Epithelial cell of proximal tubule (primary cell): ENCODE measurements around the gene PROB1. TPM values are rescaled to one million over a fixed set of nuclear protein-coding genes. Genes with fewer than 3 reads are reported as not detected.

Source experiments
- DNase-seq: peaks from one replicate; pipeline ENCODE4 v3.0.0-alpha.2; 2011; ENCODE audit warnings: low read depth
- H3K4me3 ChIP-seq: 2 replicates; pipeline ENCODE4 v1.5.1; 2011; ENCODE audit warnings: low read depth, mild to moderate bottlenecking, low read length
- total RNA-seq: library from RNA; depleted of rRNA; stranded (reverse); fragments of >200 nt; gene quantifications from 2 replicates; pipeline ENCODE4 v1.2.3, GENCODE V29; 2015
- TF ChIP-seq, protein P1 (sequence below): conservative IDR thresholded peaks from 2 replicates; pipeline ENCODE4 v1.5.1; 2012; ENCODE audit warnings: low read depth, mild to moderate bottlenecking, low read length

The PROB1 gene
- total RNA-seq, 1 donor from 2014 or later = 2.7 TPM

DNA sequence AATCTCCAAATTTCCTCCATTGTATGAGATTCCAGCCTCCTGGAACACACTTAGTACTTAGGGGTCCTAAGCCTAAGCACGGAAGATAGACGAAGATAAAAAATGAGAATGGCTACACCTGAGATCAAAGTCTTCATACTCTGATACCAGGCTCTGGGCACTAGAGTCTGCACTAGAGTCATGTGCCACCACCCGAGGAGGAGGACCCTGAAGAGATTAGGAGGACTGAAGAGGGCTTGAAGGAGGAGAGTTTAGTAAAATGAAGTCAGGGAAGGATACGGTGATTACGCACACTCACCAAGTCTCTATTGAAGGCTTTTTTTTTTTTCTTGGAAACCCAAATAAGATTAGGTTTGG lies 9.6 kb upstream of the PROB1 start:
- peak overlapping the region; percentile 56 for H3K4me3 ChIP-seq
- TF ChIP-seq, protein P1, sequence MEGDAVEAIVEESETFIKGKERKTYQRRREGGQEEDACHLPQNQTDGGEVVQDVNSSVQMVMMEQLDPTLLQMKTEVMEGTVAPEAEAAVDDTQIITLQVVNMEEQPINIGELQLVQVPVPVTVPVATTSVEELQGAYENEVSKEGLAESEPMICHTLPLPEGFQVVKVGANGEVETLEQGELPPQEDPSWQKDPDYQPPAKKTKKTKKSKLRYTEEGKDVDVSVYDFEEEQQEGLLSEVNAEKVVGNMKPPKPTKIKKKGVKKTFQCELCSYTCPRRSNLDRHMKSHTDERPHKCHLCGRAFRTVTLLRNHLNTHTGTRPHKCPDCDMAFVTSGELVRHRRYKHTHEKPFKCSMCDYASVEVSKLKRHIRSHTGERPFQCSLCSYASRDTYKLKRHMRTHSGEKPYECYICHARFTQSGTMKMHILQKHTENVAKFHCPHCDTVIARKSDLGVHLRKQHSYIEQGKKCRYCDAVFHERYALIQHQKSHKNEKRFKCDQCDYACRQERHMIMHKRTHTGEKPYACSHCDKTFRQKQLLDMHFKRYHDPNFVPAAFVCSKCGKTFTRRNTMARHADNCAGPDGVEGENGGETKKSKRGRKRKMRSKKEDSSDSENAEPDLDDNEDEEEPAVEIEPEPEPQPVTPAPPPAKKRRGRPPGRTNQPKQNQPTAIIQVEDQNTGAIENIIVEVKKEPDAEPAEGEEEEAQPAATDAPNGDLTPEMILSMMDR = no peak

DNA sequence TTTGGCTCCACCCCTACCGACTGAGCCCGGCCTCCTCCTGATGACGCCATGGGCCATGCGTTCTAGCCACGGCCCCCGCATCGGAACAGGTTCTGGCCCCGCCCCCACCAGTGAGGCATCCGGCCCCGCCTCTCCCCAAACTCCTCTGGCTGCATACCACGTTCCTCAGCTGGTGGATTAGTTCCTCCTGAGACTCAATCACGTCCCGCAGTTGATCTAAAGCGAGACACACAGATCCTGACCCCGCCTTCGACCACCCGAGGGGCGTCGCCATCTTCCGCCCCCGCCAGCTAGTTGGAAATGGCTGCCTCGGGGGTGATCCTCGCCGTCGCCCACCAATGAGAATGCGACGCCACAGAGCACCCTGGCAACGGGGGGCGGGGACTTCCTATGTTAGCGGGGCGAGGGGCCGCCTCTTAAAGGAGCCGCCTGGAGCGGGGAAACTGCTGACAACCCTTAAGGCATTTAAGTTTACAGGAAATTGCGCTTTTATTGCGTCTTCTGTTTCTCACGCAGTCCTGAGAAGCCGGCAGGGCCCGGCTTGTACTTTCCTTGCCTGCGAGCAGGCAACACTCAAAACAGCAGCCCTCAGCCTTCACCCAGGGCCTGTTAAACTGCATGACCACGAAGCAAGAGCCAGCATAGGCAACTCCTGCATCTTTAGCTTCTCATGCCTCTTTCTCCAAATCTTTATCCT lies 9.0 kb upstream of the PROB1 start, which contains the start of gene SPATA24:
Gene SPATA24, minus strand, starts transcription at position 303 of the 697 bp plus-strand sequence. Its CDS starts 29 bp downstream, at position 274.
- TF ChIP-seq, protein P1 = no peak
- DNase-seq = peak; percentile 65

More for the DNA sequence above, 9.6 kb upstream of the PROB1 start:
- DNase-seq = no peak

DNA sequence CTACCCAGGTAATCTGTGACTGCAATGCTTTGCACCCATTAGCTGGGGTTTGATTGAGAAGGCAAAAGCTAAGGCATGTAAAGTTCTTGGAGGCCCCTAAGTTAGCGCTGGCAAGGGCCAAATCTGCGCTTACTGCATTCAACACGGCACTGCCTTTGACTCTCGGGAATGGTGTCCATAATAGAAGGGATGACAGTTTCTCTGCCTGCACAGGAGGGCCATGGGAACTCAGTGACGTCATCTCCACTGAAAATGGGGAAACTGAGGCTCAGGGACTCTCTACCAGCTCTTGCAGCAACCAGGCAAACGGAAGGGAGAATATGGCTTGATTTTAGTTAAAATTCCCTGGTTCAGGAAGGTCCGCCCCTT lies 8.5 kb upstream of the PROB1 start:
- TF ChIP-seq, protein P1 = no peak
- DNase-seq = no peak
- peak overlapping the region; percentile 56 for H3K4me3 ChIP-seq

More for the DNA sequence above, 9.0 kb upstream of the PROB1 start, which contains the start of gene SPATA24:
- peak within 1 kb of the TSS; percentile 56 for H3K4me3 ChIP-seq

GRCh38 chr5:139402561-139403158 lies 7.8 kb upstream of the PROB1 start:
- DNase-seq = no peak
- no peak overlapping the region for H3K4me3 ChIP-seq
- TF ChIP-seq, protein P1 = peak; percentile 65

GRCh38 chr5:139401546-139401945 lies 6.6 kb upstream of the PROB1 start:
- no peak overlapping the region for H3K4me3 ChIP-seq
- TF ChIP-seq, protein P1 = no peak
- DNase-seq = no peak

- DNase-seq = no peak
- H3K4me3 ChIP-seq = no peak overlapping the region
- TF ChIP-seq, protein P1 = no peak
Observed at GRCh38 chr5:139399501-139400121, 4.7 kb upstream of the PROB1 start.
